Astrocyte of the spinal cord (primary cell): Measurements from ENCODE around the gene REXO5.
"Not testable (repeated sequence)": the region's sequence is repeated elsewhere in the genome, so short reads cannot be mapped to it uniquely, and the experiment has no call there.

ENCODE experiments used
- DNase-seq: peaks from one replicate; pipeline ENCODE4 v3.0.0; 2011; ENCODE audit warnings: low read depth, low spot score
- H3K4me3 ChIP-seq: 2 replicates; pipeline ENCODE4 v1.5.1; 2011; ENCODE audit warnings: low read depth, mild to moderate bottlenecking, low read length, moderate library complexity
- CTCF ChIP-seq: IDR thresholded peaks from 2 replicates; pipeline ENCODE4 v1.5.1; 2012; ENCODE audit warnings: low read depth, mild to moderate bottlenecking, low read length, inconsistent platforms
- in situ Hi-C: cut with HindIII; loops from 2 replicates; pipeline ENCODE4 v1.10.0; 2017; ENCODE audit warnings: low sequenced_read_pairs

The REXO5 gene

GRCh38 chr16:20798364-20798763 is 8.0 kb upstream of the REXO5 start:
- no peak for DNase-seq
- in situ Hi-C loops: no loop called here
- TF ChIP-seq CTCF: no peak
- H3K4me3 ChIP-seq: no peak overlapping the region

- H3K4me3 ChIP-seq: no peak overlapping the region
- in situ Hi-C loops: no loop called here
- peak; percentile 52 for DNase-seq
- TF ChIP-seq CTCF: peak; percentile 63
Observed at GRCh38 chr16:20799599-20799998, 6.7 kb upstream of the REXO5 start.

- no peak overlapping the region for H3K4me3 ChIP-seq
- TF ChIP-seq CTCF: no peak
- no peak for DNase-seq
- in situ Hi-C loops: no loop called here
Observed at GRCh38 chr16:20801278-20801677, 5.0 kb upstream of the REXO5 start.

- DNase-seq: no peak
- in situ Hi-C loops: no loop called here
- no peak for TF ChIP-seq CTCF
- no peak overlapping the region for H3K4me3 ChIP-seq
Observed at GRCh38 chr16:20803192-20803560, 3.2 kb upstream of the REXO5 start.

- no peak for TF ChIP-seq CTCF
- in situ Hi-C loops: no loop called here
- no peak for DNase-seq
- no peak overlapping the region for H3K4me3 ChIP-seq
Observed at GRCh38 chr16:20803561-20804214, 2.6 kb upstream of the REXO5 start.

GRCh38 chr16:20805684-20806167 is 601 bp upstream of the REXO5 start:
- DNase-seq: not testable (repeated sequence)

GRCh38 chr16:20807862-20808261 is 1.5 kb downstream of the REXO5 start:
- in situ Hi-C loops: no loop called here
- no peak for DNase-seq
- no peak overlapping the region for H3K4me3 ChIP-seq
- TF ChIP-seq CTCF: no peak

More at GRCh38 chr16:20805684-20806167, 601 bp upstream of the REXO5 start:
- peak overlapping the region; percentile 79 for H3K4me3 ChIP-seq
- in situ Hi-C loops: not testable (repeated sequence)
